SU-DHL-6 (cell line): ENCODE data around the gene UBLCP1.

Experiments
- CTCF ChIP-seq: fragments of 200-600 bp; sonication (generic); IDR thresholded peaks from one replicate; pipeline ENCODE4 v1.5.1; 2017; ENCODE audit warnings: antibody characterized with exemption, mild to moderate bottlenecking, low read length, moderate library complexity; ENCODE audit not compliant: insufficient read depth, poor library complexity, severe bottlenecking
- EZH2phosphoT487 ChIP-seq: fragments of 200-600 bp; sonication (generic), shearing (Covaris generic); conservative IDR thresholded peaks from 2 replicates; pipeline ENCODE4 v1.6.1; 2018; ENCODE audit warnings: mild to moderate bottlenecking, antibody characterized with exemption, low read length, moderate library complexity, mixed read lengths

- no peak for TF ChIP-seq CTCF
- TF ChIP-seq EZH2phosphoT487, result no peak
These were observed 19.7 kb upstream of the UBLCP1 start for GRCh38 chr5:159243385-159243784.
